Smooth muscle cell (in vitro differentiated cells): ENCODE results near the gene ENGASE. TPM values are rescaled to one million over a fixed set of nuclear protein-coding genes. Genes with fewer than 3 reads are reported as not detected.

Experiments
- DNase-seq: peaks from one replicate; lab custom pipeline; 2025; ENCODE audit not compliant: unreplicated experiment; lab: John Stamatoyannopoulos, UW
- H2AFZ ChIP-seq: fragments of 200-600 bp; sonication (generic); 2 replicates; pipeline ENCODE4 v1.6.0; 2016; ENCODE audit warnings: antibody characterized with exemption, low read depth, mild to moderate bottlenecking
- H3F3A ChIP-seq: fragments of 200-600 bp; sonication (generic); 2 replicates; pipeline ENCODE4 v1.6.0; 2017; ENCODE audit warnings: antibody characterized with exemption, low read depth
- H3K27ac ChIP-seq: fragments of 200-600 bp; sonication (generic); 2 replicates; pipeline ENCODE4 v1.5.1; 2016; ENCODE audit warnings: low read depth, mild to moderate bottlenecking
- H3K27me3 ChIP-seq: fragments of 200-600 bp; sonication (generic); 2 replicates; pipeline ENCODE4 v1.6.1; 2016; ENCODE audit warnings: low read depth, mild to moderate bottlenecking
- H3K36me3 ChIP-seq: fragments of 200-600 bp; sonication (generic); 2 replicates; pipeline ENCODE4 v1.5.1; 2016; ENCODE audit warnings: low read depth
- H3K4me1 ChIP-seq: fragments of 200-600 bp; sonication (generic); 2 replicates; pipeline ENCODE4 v1.5.1; 2016; ENCODE audit warnings: low read depth
- H3K4me2 ChIP-seq: fragments of 200-600 bp; sonication (generic); 2 replicates; pipeline ENCODE4 v1.6.0; 2016; ENCODE audit warnings: mild to moderate bottlenecking
- H3K4me3 ChIP-seq: fragments of 200-600 bp; sonication (generic); 2 replicates; pipeline ENCODE4 v1.5.1; 2016; ENCODE audit warnings: mild to moderate bottlenecking
- H3K79me2 ChIP-seq: fragments of 200-600 bp; sonication (generic); 2 replicates; pipeline ENCODE4 v1.6.0; 2016; ENCODE audit warnings: low read depth, mild to moderate bottlenecking
- H3K9ac ChIP-seq: fragments of 200-600 bp; sonication (generic); 2 replicates; pipeline ENCODE4 v1.6.0; 2016; ENCODE audit warnings: low read depth
- H3K9me3 ChIP-seq: fragments of 200-600 bp; sonication (generic); replicated peaks from 2 replicates; pipeline ENCODE4 v1.5.1; 2016; ENCODE audit warnings: low read depth
- H4K20me1 ChIP-seq: fragments of 200-600 bp; sonication (generic); 2 replicates; pipeline ENCODE4 v1.6.0; 2016; ENCODE audit warnings: low read depth
- WGBS: methylation state at CpG from one replicate; pipeline ENCODE4 v1.1.7; 2016; ENCODE audit warnings: low lambda C conversion rate; 5-methylcytosine and 5-hydroxymethylcytosine counted together
- polyA plus RNA-seq: library from polyadenylated mRNA; unstranded; fragments of >200 nt; fragmentation: Nextera tagmentation; extraction: Ambion mirVana; gene quantifications from 2 replicates; pipeline ENCODE4 v1.2.1, GENCODE V29; 2016
- total RNA-seq: library from RNA; depleted of rRNA; stranded (reverse); fragments of >200 nt; gene quantifications from 2 replicates; pipeline ENCODE4 v1.2.3, GENCODE V29; 2014
- TF ChIP-seq, protein P1 (sequence below): fragments of 200-600 bp; sonication (generic); IDR thresholded peaks from 2 replicates; pipeline ENCODE4 v1.5.1; 2017; ENCODE audit warnings: borderline replicate concordance, mild to moderate bottlenecking, antibody characterized with exemption; ENCODE audit not compliant: insufficient read depth, poor library complexity, severe bottlenecking

The ENGASE gene
- total and polyA plus RNA-seq, 2 experiments from 2014 or later: 3.8 to 9.6 TPM

- no peak overlapping the region for H2AFZ ChIP-seq
- no peak overlapping the region for H3K9ac ChIP-seq
- no peaks in the 10 kb centered on the region for H4K20me1 ChIP-seq
- TF ChIP-seq, protein P1, sequence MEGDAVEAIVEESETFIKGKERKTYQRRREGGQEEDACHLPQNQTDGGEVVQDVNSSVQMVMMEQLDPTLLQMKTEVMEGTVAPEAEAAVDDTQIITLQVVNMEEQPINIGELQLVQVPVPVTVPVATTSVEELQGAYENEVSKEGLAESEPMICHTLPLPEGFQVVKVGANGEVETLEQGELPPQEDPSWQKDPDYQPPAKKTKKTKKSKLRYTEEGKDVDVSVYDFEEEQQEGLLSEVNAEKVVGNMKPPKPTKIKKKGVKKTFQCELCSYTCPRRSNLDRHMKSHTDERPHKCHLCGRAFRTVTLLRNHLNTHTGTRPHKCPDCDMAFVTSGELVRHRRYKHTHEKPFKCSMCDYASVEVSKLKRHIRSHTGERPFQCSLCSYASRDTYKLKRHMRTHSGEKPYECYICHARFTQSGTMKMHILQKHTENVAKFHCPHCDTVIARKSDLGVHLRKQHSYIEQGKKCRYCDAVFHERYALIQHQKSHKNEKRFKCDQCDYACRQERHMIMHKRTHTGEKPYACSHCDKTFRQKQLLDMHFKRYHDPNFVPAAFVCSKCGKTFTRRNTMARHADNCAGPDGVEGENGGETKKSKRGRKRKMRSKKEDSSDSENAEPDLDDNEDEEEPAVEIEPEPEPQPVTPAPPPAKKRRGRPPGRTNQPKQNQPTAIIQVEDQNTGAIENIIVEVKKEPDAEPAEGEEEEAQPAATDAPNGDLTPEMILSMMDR: no peak
- no peak for DNase-seq
- no peaks in the 10 kb centered on the region for H3K4me1 ChIP-seq
- no peak overlapping the region for H3K4me2 ChIP-seq
- WGBS: 90% methylated on average over 8 of the region's 8 CpGs
- H3K79me2 ChIP-seq: no peaks in the 10 kb centered on the region
- H3K4me3 ChIP-seq: no peak overlapping the region
- H3K27ac ChIP-seq: no peak overlapping the region
- peaks cover 8% of the 10 kb centered on the region for H3K27me3 ChIP-seq
- H3K36me3 ChIP-seq: no peaks in the 10 kb centered on the region
- no peaks in the 10 kb centered on the region for H3K9me3 ChIP-seq
- H3F3A ChIP-seq: no peaks in the 10 kb centered on the region
These were observed 49.4 kb downstream of the ENGASE start for GRCh38 chr17:79123988-79124387.

GRCh38 chr17:79124513-79125209 lies 50.0 kb downstream of the ENGASE start:
- Histone ChIP-seq H3K79me2 (no peaks in the 10 kb centered on the region), H3K4me3 (no peak overlapping the region), H3K36me3 (no peaks in the 10 kb centered on the region), H2AFZ (no peak overlapping the region), H3K4me2 (no peak overlapping the region), H3K27ac (no peak overlapping the region), H3F3A (no peaks in the 10 kb centered on the region), H3K4me1 (no peaks in the 10 kb centered on the region), H3K27me3 (peaks cover 8% of the 10 kb centered on the region), H3K9ac (no peak overlapping the region), H3K9me3 (no peaks in the 10 kb centered on the region), H4K20me1 (no peaks in the 10 kb centered on the region)
- TF ChIP-seq, protein P1: no peak
- no peak for DNase-seq
- WGBS: 92% methylated on average over 18 of the region's 21 CpGs

GRCh38 chr17:79125503-79125902 lies 50.9 kb downstream of the ENGASE start:
- Histone ChIP-seq H3K36me3 (no peaks in the 10 kb centered on the region), H4K20me1 (no peaks in the 10 kb centered on the region), H3K9ac (no peak overlapping the region), H3F3A (no peaks in the 10 kb centered on the region), H3K4me2 (no peak overlapping the region), H3K79me2 (no peaks in the 10 kb centered on the region), H2AFZ (no peak overlapping the region), H3K4me3 (no peak overlapping the region), H3K4me1 (no peaks in the 10 kb centered on the region), H3K9me3 (no peaks in the 10 kb centered on the region), H3K27ac (no peak overlapping the region), H3K27me3 (peaks cover 8% of the 10 kb centered on the region)
- WGBS: 80% methylated on average over 17 of the region's 22 CpGs
- TF ChIP-seq, protein P1: no peak
- no peak for DNase-seq

DNA sequence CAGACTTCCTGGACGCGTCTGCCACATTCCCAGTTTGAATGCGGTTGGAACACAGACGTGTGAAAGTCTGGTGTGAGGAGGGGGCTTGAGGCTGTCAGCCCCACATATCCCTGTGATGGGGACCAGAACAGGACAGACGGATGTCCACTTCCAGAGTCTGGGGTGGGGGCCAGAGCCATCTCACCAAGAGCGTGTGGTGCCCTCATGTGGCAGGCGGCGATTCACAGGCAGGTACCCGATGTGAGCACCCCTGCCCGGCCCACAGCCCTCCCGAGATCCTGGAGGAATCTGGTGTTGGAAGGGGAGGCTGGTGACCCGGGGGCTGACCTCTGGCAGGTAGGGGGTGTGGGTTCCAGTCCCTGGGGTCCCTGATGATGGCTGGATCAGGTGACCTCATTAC lies 51.5 kb downstream of the ENGASE start:
- no peak overlapping the region for H3K4me2 ChIP-seq
- 66% methylated on average over 12 of the region's 12 CpGs for WGBS
- TF ChIP-seq, protein P1: no peak

More for the DNA sequence above, 51.5 kb downstream of the ENGASE start:
- H3F3A ChIP-seq: no peaks in the 10 kb centered on the region
- no peak overlapping the region for H3K27ac ChIP-seq
- no peaks in the 10 kb centered on the region for H3K36me3 ChIP-seq
- no peaks in the 10 kb centered on the region for H3K4me1 ChIP-seq
- no peak for DNase-seq
- no peak overlapping the region for H3K9ac ChIP-seq
- no peaks in the 10 kb centered on the region for H4K20me1 ChIP-seq
- H3K4me3 ChIP-seq: no peak overlapping the region
- no peak overlapping the region for H2AFZ ChIP-seq
- peaks cover 8% of the 10 kb centered on the region for H3K27me3 ChIP-seq
- no peaks in the 10 kb centered on the region for H3K79me2 ChIP-seq
- H3K9me3 ChIP-seq: no peaks in the 10 kb centered on the region
